ENCODE results near the gene ZNF407.

The ZNF407 gene

DNA sequence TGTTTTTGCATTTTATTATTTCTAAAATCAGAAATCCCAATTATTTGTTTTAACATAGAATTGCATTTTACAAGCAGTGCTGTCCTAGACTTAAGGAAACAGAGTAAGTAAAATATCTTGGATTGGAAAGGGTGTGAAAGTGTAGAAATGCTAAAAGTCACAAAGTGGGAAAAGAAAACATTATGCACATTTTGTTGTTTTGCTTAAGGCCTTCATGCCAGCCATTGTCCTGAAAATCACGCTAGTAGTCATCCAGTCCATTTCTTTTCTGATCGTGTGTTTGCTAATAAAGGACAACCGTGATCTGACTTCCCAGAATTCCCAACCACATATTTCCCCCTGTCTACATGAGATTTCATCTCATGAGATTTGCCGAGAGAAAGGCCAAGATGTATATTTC lies 412.2 kb downstream of the ZNF407 start:
- DNase-seq (ENCODE audit: extremely low spot score): no peak
- POLR2A ChIA-PET: no interaction called here
- CTCF ChIA-PET: interaction anchor here (0.9 to 1.5 kb wide), 3 partner anchors 14 to 163 kb away, joined by 3 to 6 read pairs (median 3); no protein-coding TSS in a partner anchor
- TF ChIP-seq CTCF (IDR thresholded peaks at IDR 0.05; ENCODE audit: control extremely low read depth, extremely low read depth, low read depth, missing control alignments): no peak

- no peak for DNase-seq (ENCODE audit: extremely low spot score)
- no peak for TF ChIP-seq CTCF (IDR thresholded peaks at IDR 0.05; ENCODE audit: control extremely low read depth, extremely low read depth, low read depth, missing control alignments)
- ChIA-PET CTCF (interaction anchor here (1.5 kb wide), 1 partner anchor 14 kb away, joined by 6 read pairs; no protein-coding TSS in a partner anchor), POLR2A (no interaction called here)
These were observed 412.6 kb downstream of the ZNF407 start for GRCh38 chr18:75010278-75010677.

DNA sequence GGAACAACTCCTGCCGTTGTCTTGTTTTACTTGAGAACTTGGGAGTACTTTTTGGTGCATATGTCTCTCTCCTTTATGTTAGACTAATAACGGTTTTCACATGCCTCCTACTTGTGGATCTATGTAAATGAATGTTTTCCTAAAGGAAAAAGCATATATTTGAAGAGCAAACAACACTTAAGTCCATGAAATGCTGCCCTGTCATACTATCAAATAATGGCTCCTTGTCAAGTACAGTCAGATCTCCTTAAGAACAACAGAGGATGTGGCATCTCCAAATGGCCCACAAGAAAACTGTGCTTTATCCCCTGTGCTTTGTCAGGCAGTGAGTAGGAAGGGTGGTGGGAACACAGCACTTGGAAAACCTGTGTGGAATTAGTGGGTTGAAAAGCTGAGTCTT lies 413.0 kb downstream of the ZNF407 start:
- CTCF ChIA-PET: no interaction called here
- DNase-seq (ENCODE audit: extremely low spot score): no peak
- TF ChIP-seq CTCF (IDR thresholded peaks at IDR 0.05; ENCODE audit: control extremely low read depth, extremely low read depth, low read depth, missing control alignments): no peak
- POLR2A ChIA-PET: no interaction called here

- ChIA-PET CTCF (interaction anchor here (0.9 to 1.9 kb wide), 4 partner anchors 10 to 26 kb away, joined by 3 to 7 read pairs (median 3); no protein-coding TSS in a partner anchor), POLR2A (no interaction called here)
- TF ChIP-seq CTCF (IDR thresholded peaks at IDR 0.05; ENCODE audit: control extremely low read depth, extremely low read depth, low read depth, missing control alignments): no peak
- DNase-seq (ENCODE audit: extremely low spot score): peak; percentile 20
These were observed 418.5 kb downstream of the ZNF407 start for GRCh38 chr18:75016025-75016717.

- no peak for DNase-seq (ENCODE audit: extremely low spot score)
- ChIA-PET CTCF (interaction anchor here (0.9 to 2.2 kb wide), 4 partner anchors 8 to 167 kb away, joined by 3 to 9 read pairs (median 4); no protein-coding TSS in a partner anchor), POLR2A (no interaction called here)
- no peak for TF ChIP-seq CTCF (IDR thresholded peaks at IDR 0.05; ENCODE audit: control extremely low read depth, extremely low read depth, low read depth, missing control alignments)
These were observed 425.8 kb downstream of the ZNF407 start for GRCh38 chr18:75023473-75023872.

- DNase-seq (ENCODE audit: extremely low spot score): no peak
- POLR2A ChIA-PET: no interaction called here
- no peak for TF ChIP-seq CTCF (IDR thresholded peaks at IDR 0.05; ENCODE audit: control extremely low read depth, extremely low read depth, low read depth, missing control alignments)
- CTCF ChIA-PET: interaction anchor here (0.9 to 1.6 kb wide), 2 partner anchors 12 to 19 kb away, joined by 3 to 4 read pairs; no protein-coding TSS in a partner anchor
These were observed 427.2 kb downstream of the ZNF407 start for GRCh38 chr18:75024871-75025270.

All from GM10248 (cell line).